NCI-H1694 treated with DMSO at 0.1 percent for 48 hours (cell line): ENCODE measurements around the gene MAB21L1.

ENCODE experiments used
- DNase-seq: peaks from one replicate; lab custom pipeline; 2025; lab: John Stamatoyannopoulos, UW

MAB21L1 gene

DNA sequence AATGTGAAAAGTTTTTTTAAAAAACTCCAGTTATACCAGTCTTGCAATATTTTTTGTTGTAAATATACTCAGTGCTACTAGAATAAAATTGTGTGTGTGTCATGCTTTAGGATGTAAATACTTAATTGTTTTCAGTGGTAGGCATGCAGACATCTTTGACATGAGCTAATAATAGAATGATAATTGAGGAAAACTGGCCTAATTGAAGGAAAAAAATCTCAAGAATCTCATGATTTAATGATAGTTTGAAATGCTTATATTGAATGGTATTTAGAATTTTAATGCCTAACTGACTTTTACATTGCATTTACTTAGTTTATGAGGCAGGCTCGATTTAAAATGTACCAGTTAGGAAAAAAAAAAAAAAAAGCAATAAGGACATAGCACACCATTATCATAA, 3.2 kb upstream of the MAB21L1 start:
- no peak for DNase-seq

DNA sequence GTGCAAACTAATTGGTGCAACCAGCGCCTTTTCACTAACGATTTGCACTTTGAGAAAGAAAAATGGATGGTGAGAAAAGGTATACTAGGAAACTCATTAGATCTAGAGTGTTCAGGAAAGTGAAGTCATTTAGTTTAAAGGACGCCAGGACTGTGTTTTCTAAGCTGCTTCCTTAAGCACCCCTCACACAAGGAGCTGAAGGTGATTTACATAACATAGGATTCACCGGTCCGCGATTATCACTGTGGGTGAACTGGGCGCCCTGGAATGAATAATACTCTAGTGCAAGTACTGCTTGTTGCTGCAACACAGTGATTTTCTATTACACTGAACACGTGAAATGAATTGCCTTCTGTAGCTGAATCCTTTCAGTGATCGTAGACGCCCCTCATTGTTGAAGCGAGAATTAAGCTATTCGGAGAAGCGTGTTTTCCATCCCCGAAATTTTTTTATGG, 2.6 kb upstream of the MAB21L1 start:
- DNase-seq: no peak

DNA sequence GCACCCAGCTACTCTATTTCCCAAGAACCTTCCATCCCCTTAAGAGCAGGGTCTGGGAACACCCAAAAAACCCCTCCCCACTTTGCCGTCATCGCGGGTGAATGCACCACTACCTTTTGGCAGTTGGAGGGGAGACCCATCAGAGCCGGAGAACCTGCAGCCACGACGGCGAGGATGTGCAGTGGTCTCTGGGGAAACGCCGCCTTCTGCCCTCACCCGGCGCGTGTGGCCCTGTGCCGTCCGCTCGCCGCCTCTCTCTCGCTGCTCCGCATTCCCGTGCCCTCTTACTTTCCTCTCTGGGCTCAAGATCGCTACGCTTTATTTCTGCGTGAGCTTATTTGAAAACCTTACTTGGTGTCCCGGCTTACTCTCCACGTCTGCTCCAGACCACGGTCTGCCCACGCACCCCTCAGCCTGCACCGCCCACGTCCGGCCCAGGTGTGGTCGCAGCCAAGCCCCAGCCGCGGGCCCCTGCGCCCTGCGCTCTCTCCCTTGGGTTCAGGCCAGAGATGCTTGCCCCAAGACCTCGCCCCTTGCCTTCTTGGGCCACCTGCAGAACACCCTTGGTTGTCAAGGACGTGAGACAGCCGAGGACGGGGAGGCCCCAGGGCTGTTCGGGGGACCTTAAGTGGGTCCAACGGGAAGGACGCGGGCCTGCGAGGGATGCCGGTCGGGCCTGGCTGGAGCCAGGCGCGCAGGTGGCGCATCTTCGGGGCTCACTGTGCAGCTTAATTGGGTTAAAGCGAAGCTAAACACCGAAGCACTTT, 2.0 kb upstream of the MAB21L1 start:
- no peak for DNase-seq

DNA sequence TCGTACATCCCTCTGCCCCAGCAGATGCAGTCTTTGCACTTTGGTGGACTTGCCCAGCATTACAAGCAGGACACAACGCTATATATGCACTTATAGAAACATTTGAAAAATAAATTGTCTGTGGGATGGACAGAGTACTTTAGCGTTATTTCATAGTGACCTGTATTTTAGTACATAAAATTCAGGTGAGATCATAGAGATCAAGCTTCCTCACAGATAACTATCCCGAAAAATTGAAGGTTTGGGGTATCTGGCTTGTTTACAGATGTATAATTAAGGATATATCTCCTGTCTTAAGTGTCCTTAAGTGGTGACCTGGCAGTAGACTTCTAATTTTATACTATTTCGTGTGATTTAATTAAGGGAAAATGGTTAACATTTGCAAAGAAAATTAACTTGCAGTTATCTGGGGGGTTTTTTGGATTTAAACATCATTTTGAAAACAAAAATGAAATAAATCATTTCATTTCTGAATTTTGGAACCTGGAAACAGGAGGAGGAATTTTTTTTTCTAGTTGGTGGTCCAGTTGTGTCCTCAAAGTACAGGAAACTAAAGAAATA, 977 bp upstream of the MAB21L1 start:
- DNase-seq: no peak

DNA sequence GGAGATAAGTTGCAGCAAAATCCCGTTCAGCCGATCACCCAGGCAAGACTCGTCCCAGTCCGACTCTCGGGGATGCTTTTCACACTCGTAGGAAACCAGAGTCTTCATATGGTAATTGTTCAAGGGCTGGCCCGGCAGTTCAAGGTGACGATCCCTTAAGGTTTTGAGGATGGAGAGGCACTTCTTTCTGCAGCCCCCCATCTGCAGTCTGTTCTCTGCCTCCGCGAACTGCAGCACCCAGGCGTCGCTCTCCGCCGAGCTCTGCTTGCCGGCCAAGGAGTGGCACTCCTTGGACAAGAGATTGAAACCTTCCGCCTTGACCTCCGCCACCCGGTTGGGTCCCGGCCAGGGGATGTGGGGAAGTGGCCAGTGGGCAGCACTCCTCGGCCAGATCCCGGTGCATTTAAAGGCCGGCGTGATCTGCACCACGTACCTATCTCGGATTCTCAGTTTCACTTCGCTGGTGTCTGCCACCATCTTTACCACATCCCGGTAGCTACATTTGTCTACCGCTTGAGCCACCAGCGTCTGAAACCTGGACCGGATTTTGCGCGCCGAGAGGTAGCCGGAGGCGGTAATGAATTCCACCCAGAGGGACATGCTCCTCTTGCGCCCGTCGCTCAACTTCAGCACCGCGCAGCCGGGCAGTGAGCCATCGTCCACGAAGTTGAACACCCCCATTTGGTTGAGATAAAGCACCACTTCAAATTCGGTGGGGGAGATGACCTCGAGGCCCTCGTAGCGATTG, 1.1 kb downstream of the MAB21L1 start:
- DNase-seq: no peak

DNA sequence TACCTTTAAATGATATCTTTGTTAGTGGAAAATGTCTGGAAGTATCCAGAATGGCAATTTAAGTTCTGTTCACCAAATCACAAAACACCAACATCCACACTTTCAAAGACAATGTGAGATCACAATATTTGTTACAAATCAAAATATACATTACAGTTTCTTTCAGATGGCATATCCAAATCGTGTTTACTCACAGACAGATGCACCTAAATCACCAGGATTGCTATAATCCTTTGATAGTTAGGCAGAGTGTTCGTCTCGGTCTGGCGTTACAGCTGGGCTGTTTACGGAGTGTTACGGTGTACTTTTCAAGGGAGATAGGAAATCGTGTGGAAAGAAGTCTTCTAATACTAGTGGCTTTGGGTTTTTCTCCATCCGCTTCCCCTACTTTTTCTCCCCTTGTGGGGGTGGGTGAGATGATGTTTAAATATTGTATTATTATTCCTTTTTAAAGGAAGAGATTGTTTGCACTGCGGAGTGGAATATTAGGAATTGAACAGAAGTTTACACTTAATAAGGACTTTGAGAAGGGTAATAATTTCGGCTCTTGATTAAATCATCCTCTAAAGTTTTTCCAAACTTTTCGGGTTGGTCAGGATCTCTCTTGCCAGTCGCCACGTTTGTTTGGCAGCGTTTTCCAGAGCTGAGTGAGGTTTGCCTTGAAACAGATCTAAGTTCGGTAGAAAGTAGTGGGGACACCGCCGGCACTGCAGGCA, 1.8 kb downstream of the MAB21L1 start:
- no peak for DNase-seq

DNA sequence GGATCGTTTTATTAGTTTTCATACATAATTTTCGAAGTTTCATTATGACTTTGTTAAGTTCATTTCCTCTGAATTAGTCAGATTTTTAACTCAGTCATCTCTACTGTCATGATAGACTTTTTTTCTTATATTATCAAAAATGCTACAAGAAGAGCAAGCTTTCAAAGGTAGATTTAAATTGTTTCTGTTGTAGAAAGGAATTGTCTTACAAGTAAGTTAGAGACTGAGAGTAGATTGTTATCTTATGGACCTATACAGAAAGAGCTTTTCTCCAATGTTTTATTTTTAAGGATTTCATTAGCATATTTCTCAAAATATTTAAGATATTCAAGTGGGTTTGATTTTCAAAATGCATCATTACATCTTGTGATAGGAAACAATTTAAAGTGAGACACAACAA, 2.7 kb downstream of the MAB21L1 start:
- DNase-seq: no peak

DNA sequence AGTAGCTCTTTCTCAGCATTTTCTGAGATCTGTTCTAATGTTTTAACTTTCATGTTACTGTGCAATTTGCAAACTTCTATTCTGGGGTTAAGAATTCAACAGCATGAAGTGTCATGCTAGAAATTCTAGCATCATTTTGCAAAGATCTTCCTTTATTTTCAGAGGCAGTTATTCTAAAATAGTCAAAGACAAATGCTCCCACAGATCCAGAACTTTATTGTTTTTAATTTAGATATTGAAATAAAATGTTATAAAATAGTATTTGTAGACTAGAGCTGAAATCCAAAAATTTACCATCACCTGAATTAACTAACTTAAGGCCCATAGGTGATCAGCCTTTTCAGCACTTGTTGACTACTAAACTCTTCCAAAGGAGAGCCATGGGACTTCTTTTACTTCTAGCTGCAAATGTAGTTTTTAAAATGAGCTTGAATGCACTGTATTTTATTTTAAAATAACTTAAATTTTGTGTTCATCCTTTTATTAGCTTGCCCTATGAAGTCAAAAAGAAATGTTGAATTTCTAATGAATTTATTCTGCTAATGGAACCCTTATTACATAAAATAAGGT, 3.2 kb downstream of the MAB21L1 start:
- DNase-seq: no peak

DNA sequence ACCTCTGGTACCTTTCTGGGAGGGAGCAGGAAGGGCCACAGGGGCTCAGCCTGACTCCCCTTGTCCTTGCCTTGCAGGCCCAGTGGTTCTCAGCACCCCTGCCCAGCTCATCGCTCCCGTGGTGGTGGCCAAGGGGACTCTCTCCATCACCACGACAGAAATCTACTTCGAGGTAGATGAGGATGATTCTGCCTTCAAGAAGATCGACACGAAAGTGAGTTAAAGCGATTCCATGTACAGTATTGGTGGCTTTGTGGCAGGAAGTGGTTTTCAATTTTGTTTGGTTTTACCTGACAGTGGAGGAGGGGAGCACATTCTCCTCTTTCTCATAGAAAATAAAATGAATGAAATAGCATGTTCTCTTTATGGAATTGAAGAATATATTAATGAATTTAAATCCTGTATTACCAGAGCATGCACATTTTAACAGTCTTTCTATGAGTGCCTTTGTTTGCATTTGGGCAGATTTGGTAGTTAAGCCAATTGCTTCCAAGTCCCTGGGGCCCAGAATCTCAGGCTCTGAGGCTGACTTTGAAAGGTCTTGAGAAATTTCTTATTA, 4.1 kb downstream of the MAB21L1 start:
- no peak for DNase-seq

DNA sequence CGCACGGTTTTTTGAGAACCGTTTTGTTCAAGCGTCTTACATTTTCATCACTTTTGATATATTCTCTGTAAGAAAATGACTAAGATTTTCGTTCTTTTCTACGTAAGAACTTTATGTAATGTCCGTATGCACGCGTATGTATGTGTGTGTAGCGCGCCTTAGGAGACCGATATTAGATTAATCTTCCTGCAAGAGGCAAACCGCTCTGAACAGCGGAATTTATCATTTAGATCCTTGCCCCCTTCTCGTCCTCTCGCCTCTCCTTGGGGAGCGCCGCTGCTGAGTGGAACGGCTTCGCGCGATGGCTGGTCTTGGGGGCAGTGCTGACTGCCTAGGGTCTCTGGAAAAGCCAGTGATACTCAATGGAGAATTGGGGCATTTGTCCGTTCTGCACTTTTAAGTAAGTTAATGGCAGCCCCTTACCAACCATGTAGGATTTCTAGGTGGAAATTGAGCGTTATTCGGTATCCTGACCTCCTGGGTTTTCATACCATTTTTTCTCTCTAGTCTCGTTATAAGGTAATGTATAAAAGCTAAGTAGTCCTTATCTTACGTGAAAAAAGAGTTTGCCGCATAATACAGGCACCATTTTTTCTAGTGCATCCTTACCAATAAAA, 4.7 kb downstream of the MAB21L1 start:
- no peak for DNase-seq

DNA sequence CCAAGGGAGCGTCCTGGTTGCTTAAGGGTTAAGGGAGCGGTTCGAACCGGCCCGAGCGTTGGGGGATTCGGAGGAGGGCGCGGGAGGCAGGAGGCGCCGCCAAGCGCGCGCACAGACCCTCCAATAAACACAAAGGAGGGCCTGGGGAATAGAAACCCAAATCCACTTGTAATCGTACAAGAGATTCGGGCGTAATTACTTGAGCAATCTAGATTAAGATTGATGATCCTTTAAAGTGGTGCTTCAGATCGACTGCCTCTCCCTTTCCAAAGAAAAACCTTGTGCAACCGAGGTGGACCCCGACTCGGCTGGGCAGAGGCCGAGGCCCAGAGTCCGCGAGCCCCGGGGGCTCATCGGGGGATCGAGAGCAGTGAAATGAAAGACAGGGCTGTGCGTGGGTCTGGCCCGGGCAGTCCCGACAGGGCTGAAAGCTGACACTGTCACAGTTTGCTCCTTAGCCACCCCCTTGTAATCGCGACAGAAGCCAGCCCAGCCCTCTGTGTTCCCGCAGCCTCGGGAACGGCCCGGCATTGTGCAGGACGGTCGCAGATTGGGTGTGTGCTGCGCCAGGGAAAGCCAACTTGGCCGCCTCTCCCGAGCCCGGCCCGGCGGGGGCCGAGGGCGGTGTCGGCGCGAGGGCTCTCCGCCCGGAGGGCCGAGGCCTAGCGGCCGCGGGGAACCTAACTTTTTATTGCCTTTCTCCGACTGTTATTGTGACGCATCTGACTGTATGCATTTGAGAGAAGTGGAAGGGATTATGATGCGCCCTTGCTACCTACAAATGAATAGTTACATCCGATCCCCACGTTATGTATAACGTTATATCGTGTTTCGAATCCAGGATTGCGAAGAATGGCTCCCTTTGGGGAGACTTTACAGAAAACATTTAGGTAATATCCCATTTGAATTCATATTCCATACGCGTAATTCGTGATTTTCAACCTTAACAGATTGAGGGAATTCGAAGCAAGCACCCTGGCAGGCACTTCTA, 5.5 kb downstream of the MAB21L1 start:
- no peak for DNase-seq

DNA sequence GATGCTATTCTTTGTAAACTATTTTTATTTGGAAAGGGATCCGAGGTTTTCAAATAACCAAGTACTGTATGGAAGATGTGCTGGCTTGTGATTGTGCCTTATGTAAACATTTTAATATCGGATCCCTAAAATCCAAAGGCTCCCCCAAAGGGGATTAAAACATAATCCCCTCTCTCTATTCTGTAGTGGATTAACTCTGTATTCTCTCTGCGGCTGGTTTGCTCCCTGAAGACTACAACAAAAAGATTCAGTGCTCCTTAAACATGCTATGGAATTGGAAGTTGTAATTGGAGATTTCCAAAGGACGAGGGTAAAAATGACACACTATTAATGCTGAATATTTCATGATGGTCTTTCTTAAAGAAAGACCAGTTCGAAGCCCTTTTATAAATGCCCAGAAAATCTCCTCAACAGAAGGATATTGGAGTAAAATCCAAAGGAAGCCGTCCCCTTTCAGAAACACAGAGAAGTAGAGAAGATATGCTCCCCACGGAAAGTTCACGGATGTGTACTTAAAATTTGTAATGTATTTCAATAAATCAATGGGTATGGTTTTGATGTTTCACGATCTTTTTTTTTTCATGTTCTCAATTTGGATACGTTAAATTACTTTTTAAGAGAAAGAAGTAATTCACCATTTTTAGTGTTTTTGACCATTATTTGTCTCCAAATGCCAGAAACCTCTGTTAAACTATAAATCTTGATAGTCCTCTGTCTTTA, 6.5 kb downstream of the MAB21L1 start:
- DNase-seq: no peak

DNA sequence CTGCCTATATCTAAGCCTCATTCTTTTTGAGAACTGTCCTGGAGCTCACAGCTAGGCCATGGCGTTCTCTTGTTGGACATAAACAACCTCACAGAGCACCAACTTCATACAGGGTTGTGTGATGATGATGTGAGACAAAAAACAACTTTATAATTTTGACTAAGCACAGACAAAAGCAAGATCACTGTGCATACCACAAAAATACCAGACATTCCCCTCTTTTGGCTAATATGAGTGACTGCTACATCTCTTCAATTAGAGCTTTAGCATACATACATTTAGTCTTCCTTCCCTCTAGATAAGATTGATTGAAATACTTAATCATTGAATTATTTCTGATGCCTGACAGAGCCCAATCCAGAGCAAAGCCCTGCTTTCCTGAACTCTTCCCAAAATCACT, 8.3 kb downstream of the MAB21L1 start:
- no peak for DNase-seq

DNA sequence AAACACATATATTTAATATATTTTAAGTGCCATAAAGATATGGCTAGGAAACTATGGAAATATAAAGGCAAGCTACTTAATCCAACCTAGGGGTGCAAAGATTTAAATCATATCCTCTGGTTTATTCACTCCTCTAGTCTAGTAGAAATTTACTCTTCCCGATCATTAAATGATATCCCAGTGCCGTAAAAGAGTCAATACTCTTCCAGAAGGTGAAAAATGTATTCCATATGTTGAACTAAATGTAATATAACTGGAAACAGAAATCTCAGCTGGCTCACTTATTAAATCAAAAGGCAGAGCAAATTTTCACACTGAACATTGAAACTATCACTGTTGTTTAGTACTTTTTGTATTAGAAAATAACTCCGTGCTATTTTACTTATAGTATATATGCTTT, 11.1 kb downstream of the MAB21L1 start:
- no peak for DNase-seq

DNA sequence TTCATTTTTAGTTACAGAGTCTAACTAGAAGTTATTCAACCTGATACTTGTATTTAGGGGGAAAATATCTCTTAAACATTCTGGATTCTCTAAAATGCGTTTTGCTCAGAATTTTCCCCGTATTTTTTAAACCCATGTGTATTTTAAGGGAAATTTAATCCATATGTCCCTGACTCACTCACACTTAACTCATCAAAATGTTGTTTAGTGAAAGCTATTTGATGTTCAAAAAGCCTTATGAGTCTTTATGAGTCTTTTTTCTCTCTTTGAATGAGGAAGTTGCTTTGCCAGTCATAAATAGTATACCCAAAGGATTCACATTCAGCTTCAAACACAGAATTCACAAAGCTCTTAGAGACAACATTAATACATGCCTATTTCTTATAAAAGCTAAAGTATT, 16.4 kb downstream of the MAB21L1 start:
- no peak for DNase-seq

DNA sequence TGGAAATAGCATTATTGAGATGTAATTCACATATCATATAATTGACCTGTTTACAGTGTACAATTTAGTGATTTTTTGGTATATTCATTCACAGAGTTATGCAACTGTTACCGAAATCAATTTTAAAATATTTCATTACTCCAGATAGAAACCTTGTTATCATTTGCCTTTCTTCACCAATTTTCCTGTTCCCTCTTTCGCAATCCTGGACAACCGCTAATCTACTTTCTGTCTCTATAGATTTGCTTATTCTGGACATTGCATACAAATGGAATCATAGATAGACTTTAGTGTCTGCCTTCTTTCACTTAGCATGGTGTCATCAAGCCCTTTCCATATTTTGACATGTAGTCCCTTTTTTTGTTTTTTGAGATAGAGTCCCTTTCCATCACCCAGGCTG, 19.2 kb downstream of the MAB21L1 start:
- DNase-seq: no peak

DNA sequence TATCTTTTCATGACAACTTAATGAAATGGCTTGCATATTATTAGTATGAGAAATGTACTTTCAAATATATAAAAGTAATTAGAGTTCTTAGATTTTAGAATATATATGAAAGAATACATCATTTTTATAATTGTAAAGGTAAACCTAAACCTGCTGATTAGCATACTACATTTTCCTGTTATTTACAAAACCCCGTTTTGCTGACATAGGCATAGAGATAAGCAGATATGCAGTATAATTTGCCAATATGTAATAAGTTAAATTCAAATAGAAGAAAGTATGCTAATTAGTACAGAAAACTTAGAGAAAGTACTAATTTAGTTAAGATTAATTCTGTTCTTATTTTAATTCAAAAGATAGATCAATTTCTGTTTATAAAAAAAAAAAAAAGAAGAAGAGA, 21.5 kb downstream of the MAB21L1 start:
- DNase-seq: no peak

DNA sequence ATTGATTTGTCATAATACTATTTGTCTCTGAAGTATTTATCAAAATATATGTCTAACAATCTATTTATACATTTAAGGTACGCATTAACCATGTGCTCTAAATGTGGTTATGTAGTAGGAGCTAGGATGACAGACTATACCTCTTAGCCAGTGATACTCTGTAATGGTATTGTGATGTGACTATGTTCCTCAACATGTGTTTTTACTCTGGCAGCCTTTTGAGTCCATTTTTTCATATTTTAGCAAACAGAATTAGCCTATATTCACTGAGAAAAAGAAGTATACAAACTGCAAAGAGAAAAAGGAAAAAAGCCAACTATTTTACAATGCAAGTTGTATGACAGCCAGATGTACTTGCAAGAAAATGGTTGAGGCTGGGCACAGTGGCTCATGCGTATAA, 26.7 kb downstream of the MAB21L1 start:
- no peak for DNase-seq

DNA sequence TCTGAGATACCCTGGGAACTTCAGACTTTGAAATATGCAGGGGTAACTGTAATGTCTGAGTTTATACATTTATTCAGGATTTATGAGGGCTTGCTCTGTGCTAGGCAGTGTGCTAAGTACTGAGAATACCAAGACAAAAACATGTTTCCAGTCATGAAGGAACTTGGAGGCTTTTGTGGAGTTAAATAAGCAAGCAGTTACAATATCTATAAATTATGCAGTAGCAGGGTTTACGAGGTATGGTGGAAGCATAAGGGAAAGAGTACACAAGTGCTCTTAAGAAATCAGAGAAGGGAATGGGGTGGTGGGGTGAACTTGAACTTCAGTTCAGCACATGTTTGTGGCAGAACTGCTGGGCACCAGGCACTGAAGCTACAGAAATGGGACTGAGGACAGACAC, 28.0 kb downstream of the MAB21L1 start:
- no peak for DNase-seq
